ENCODE measurements around the gene CRIP1.
A peak's percentile ranks its signal among the peaks of the same experiment; 100 is the strongest.

CRIP1 gene

DNA sequence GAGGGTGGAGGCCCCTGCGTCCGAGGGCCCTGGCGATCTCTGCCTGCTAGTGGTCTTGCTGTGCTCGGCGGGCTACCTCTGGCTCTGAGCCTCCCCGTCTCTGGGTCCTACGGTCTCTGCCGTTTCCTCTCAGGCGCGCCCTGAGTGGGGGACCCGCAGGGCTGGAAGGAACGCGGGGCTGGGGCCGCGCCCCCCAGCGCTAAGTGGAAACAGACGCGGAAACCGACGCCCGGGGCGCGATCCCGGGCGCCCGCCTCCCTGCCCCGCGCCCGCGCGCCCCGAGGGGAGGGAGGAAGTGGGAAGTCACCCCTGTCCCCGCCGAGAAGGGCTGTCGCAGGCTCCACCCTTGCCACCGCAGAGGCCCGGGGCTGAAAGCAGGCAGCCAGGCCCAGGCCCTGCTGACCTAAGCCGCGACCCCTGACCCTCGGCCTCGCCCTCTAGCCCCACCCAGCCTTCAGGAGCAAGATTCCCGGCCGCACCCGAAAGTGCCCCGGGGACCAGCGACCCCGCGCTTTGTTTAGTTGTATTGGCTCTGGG is 831 bp downstream of the CRIP1 start:
- H3K9me3 ChIP-seq (ENCODE audit: insufficient read depth, low read depth, low read length): no peaks in the 10 kb centered on the region
- H4K20me1 ChIP-seq (ENCODE audit: insufficient read depth, low read length, poor library complexity, severe bottlenecking): peaks cover 8% of the 10 kb centered on the region
- H3K4me1 ChIP-seq (ENCODE audit: insufficient read depth, low read length, poor library complexity, severe bottlenecking): peaks cover 26% of the 10 kb centered on the region
- H3K9ac ChIP-seq (ENCODE audit: low read depth, low read length, poor library complexity, severe bottlenecking): no peak overlapping the region
- H3K4me2 ChIP-seq (ENCODE audit: low read depth, low read length, poor library complexity, severe bottlenecking): no peak overlapping the region
- TF ChIP-seq, protein P1, sequence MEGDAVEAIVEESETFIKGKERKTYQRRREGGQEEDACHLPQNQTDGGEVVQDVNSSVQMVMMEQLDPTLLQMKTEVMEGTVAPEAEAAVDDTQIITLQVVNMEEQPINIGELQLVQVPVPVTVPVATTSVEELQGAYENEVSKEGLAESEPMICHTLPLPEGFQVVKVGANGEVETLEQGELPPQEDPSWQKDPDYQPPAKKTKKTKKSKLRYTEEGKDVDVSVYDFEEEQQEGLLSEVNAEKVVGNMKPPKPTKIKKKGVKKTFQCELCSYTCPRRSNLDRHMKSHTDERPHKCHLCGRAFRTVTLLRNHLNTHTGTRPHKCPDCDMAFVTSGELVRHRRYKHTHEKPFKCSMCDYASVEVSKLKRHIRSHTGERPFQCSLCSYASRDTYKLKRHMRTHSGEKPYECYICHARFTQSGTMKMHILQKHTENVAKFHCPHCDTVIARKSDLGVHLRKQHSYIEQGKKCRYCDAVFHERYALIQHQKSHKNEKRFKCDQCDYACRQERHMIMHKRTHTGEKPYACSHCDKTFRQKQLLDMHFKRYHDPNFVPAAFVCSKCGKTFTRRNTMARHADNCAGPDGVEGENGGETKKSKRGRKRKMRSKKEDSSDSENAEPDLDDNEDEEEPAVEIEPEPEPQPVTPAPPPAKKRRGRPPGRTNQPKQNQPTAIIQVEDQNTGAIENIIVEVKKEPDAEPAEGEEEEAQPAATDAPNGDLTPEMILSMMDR (conservative IDR thresholded peaks at IDR 0.05; ENCODE audit: low read length): no peak
- H3K27me3 ChIP-seq (ENCODE audit: insufficient read depth, low read length, poor library complexity, severe bottlenecking): no peaks in the 10 kb centered on the region
- peaks cover 9% of the 10 kb centered on the region for H3K79me2 ChIP-seq (ENCODE audit: insufficient read depth, low read length)
- H3K9me2 ChIP-seq (replicated peaks; ENCODE audit: low read depth, low read length): no peaks in the 10 kb centered on the region
- H3K36me3 ChIP-seq (ENCODE audit: insufficient read depth, low read length): no peaks in the 10 kb centered on the region
- no peak overlapping the region for H3K4me3 ChIP-seq (ENCODE audit: low read length, poor library complexity, severe bottlenecking)
- H2AFZ ChIP-seq (ENCODE audit: low read length): no peak overlapping the region
- no peaks in the 10 kb centered on the region for H3F3A ChIP-seq (ENCODE audit: low read depth)

DNA sequence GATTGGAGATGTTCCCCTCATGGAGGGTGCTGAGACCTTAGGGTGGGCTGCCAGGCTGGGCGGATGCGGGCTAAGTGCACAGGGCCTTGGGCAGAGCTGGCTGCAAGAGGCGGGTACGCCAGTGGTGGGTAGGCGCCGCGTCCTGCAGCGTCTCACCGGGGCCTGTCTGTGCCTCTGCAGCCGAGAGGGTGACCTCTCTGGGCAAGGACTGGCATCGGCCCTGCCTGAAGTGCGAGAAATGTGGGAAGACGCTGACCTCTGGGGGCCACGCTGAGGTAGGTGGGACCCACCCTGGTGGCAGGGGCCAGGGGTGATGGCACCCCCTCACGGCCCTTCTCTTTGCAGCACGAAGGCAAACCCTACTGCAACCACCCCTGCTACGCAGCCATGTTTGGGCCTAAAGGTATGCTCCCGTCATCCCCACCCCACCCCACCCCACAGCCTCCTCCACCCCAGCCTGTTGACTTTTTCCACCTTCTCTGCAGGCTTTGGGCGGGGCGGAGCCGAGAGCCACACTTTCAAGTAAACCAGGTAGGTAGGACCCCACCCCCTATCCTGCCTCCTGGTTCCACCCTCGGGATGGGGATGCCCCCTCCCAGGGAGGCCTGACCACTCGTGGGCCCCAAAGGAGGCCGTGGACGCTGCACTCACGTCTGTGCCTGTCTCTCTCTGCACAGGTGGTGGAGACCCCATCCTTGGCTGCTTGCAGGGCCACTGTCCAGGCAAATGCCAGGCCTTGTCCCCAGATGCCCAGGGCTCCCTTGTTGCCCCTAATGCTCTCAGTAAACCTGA is 1.5 kb downstream of the CRIP1 start:
- H3K4me2 ChIP-seq (ENCODE audit: low read depth, low read length, poor library complexity, severe bottlenecking): peak overlapping the region; percentile 89
- H3K27me3 ChIP-seq (ENCODE audit: insufficient read depth, low read length, poor library complexity, severe bottlenecking): no peaks in the 10 kb centered on the region
- no peaks in the 10 kb centered on the region for H3F3A ChIP-seq (ENCODE audit: low read depth)
- no peak overlapping the region for H3K4me3 ChIP-seq (ENCODE audit: low read length, poor library complexity, severe bottlenecking)
- no peak overlapping the region for H2AFZ ChIP-seq (ENCODE audit: low read length)
- H4K20me1 ChIP-seq (ENCODE audit: insufficient read depth, low read length, poor library complexity, severe bottlenecking): peaks cover 14% of the 10 kb centered on the region
- no peak overlapping the region for H3K9ac ChIP-seq (ENCODE audit: low read depth, low read length, poor library complexity, severe bottlenecking)
- no peaks in the 10 kb centered on the region for H3K9me3 ChIP-seq (ENCODE audit: insufficient read depth, low read depth, low read length)
- no peaks in the 10 kb centered on the region for H3K36me3 ChIP-seq (ENCODE audit: insufficient read depth, low read length)
- H3K4me1 ChIP-seq (ENCODE audit: insufficient read depth, low read length, poor library complexity, severe bottlenecking): peaks cover 29% of the 10 kb centered on the region
- TF ChIP-seq, protein P1 (conservative IDR thresholded peaks at IDR 0.05; ENCODE audit: low read length): no peak
- no peak for TF ChIP-seq EZH2phosphoT487 (IDR thresholded peaks at IDR 0.05; ENCODE audit: borderline replicate concordance)
- H3K79me2 ChIP-seq (ENCODE audit: insufficient read depth, low read length): peaks cover 14% of the 10 kb centered on the region
- H3K9me2 ChIP-seq (replicated peaks; ENCODE audit: low read depth, low read length): no peaks in the 10 kb centered on the region

DNA sequence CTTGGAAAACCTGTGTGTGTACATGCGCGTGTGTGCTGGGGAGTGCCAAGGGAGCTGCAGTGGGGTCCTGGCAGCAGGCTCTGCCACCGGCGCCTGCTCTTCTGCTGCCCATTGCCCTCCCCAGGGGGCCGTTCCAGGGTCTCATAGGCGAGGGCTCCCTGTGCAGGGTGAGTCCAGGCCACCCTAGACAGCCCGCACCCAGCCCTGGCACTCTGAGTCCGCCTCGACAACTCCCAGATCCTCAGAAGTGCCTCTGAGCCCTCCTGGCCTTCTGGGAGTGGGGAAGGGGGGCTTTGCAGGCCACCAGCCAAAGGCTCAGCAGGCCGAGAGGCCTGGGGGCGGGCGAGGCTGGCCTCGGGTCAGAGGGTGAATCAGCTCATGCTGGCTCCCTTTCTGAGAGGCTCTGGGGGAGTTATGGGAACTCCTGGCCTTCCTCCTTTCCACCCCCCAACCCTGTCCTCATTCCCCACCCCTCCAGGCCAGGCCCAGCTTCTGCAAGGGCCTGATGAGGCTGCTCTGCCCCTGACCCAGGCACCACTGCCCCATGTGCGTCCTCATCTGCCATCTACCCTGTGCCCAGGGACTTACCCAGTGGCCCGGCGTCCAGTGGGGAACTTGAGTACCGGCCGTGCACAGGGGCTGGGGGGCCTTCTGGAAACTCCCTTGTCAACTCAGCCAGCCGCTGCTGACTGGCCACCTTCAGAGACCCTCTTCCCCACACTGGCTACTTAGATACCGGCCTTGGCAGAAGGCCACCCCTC is 2.3 kb downstream of the CRIP1 start:
- peaks cover 15% of the 10 kb centered on the region for H3K79me2 ChIP-seq (ENCODE audit: insufficient read depth, low read length)
- no peaks in the 10 kb centered on the region for H3K27me3 ChIP-seq (ENCODE audit: insufficient read depth, low read length, poor library complexity, severe bottlenecking)
- no peaks in the 10 kb centered on the region for H3K36me3 ChIP-seq (ENCODE audit: insufficient read depth, low read length)
- peak overlapping the region; percentile 84 for H3K9ac ChIP-seq (ENCODE audit: low read depth, low read length, poor library complexity, severe bottlenecking)
- no peak overlapping the region for H2AFZ ChIP-seq (ENCODE audit: low read length)
- TF ChIP-seq, protein P1 (conservative IDR thresholded peaks at IDR 0.05; ENCODE audit: low read length): no peak
- no peak for TF ChIP-seq EZH2phosphoT487 (IDR thresholded peaks at IDR 0.05; ENCODE audit: borderline replicate concordance)
- peak overlapping the region; percentile 89 for H3K4me2 ChIP-seq (ENCODE audit: low read depth, low read length, poor library complexity, severe bottlenecking)
- H3K4me1 ChIP-seq (ENCODE audit: insufficient read depth, low read length, poor library complexity, severe bottlenecking): peaks cover 29% of the 10 kb centered on the region
- H3F3A ChIP-seq (ENCODE audit: low read depth): no peaks in the 10 kb centered on the region
- H4K20me1 ChIP-seq (ENCODE audit: insufficient read depth, low read length, poor library complexity, severe bottlenecking): peaks cover 16% of the 10 kb centered on the region
- peak overlapping the region; percentile 84 for H3K4me3 ChIP-seq (ENCODE audit: low read length, poor library complexity, severe bottlenecking)
- no peaks in the 10 kb centered on the region for H3K9me2 ChIP-seq (replicated peaks; ENCODE audit: low read depth, low read length)
- H3K9me3 ChIP-seq (ENCODE audit: insufficient read depth, low read depth, low read length): no peaks in the 10 kb centered on the region
